PC-9 (cell line): ENCODE measurements around the gene CMIP. TPM values are rescaled to one million over a fixed set of nuclear protein-coding genes. Genes with fewer than 3 reads are reported as not detected.

Source experiments
- BruUV-seq: library from RNA; stranded (reverse); fragments of 400-500 nt; replicated peaks from 2 replicates; lab custom pipeline; 2021; lab: Mats Ljungman, UMichigan
- CTCF ChIA-PET: fragments of 300-600 bp; sonication (Branson Sonifier 250); formaldehyde crosslinking; loops from one replicate; lab custom pipeline; 2022; ENCODE audit warnings: antibody characterized with exemption; lab: Charles Lee
- POLR2A ChIA-PET: fragments of 300-600 bp; sonication (Branson Sonifier 250); formaldehyde crosslinking; loops from one replicate; lab custom pipeline; 2022; ENCODE audit warnings: antibody characterized with exemption; ENCODE audit not compliant: unreplicated experiment; lab: Charles Lee
- DNase-seq, 2 experiments: peaks; one replicate each; pipeline versions ENCODE4 v3.0.0 to v3.0.0-alpha.2; 2015 to 2022; ENCODE audit warnings: mixed read lengths in 1 of 2
- H2AFZ ChIP-seq: fragments of 200-600 bp; sonication (generic); 2 replicates; pipeline ENCODE4 v1.8.1; 2017; ENCODE audit warnings: antibody characterized with exemption
- H3F3A ChIP-seq: fragments of 200-600 bp; sonication (generic); 2 replicates; pipeline ENCODE4 v1.8.1; 2017; ENCODE audit warnings: antibody characterized with exemption, mild to moderate bottlenecking, low read depth; ENCODE audit not compliant: insufficient read depth
- H3K27ac ChIP-seq: fragments of 200-600 bp; sonication (generic); 2 replicates; pipeline ENCODE4 v1.6.1; 2016; ENCODE audit warnings: mixed run types
- H3K27me3 ChIP-seq: fragments of 200-600 bp; sonication (generic); 2 replicates; pipeline ENCODE4 v1.6.1; 2016; ENCODE audit warnings: low read depth, mixed run types; ENCODE audit not compliant: insufficient read depth
- H3K36me3 ChIP-seq: fragments of 200-600 bp; sonication (generic); 2 replicates; pipeline ENCODE4 v1.6.1; 2016; ENCODE audit warnings: low read depth, mixed run types
- H3K4me1 ChIP-seq: fragments of 200-600 bp; sonication (generic); replicated peaks from 2 replicates; pipeline ENCODE4 v1.6.1; 2016; ENCODE audit warnings: mixed run types; ENCODE audit not compliant: insufficient read depth
- H3K4me2 ChIP-seq: fragments of 200-600 bp; sonication (generic); 2 replicates; pipeline ENCODE4 v1.6.1; 2017; ENCODE audit warnings: mixed run types
- H3K4me3 ChIP-seq: fragments of 200-600 bp; sonication (generic); 2 replicates; pipeline ENCODE4 v1.6.1; 2016; ENCODE audit warnings: mixed run types
- H3K79me2 ChIP-seq: fragments of 200-600 bp; sonication (generic); 2 replicates; pipeline ENCODE4 v1.6.1; 2017; ENCODE audit warnings: low read depth, mixed run types
- H3K9me2 ChIP-seq: fragments of 200-600 bp; sonication (generic); 2 replicates; pipeline ENCODE4 v1.8.1; 2017; ENCODE audit warnings: mild to moderate bottlenecking; ENCODE audit not compliant: insufficient read depth
- H3K9me3 ChIP-seq: fragments of 200-600 bp; sonication (generic); 2 replicates; pipeline ENCODE4 v1.8.1; 2016; ENCODE audit warnings: low read depth; ENCODE audit not compliant: insufficient read depth
- H4K20me1 ChIP-seq: fragments of 200-600 bp; sonication (generic); 2 replicates; pipeline ENCODE4 v1.8.1; 2017; ENCODE audit not compliant: insufficient read depth
- EZH2 ChIP-seq: fragments of 200-600 bp; sonication (generic); IDR thresholded peaks from 2 replicates; pipeline ENCODE4 v1.8.0; 2017; ENCODE audit warnings: antibody characterized with exemption, low read depth
- intact Hi-C: fragments of 100-400 bp; cut with micrococcal nuclease; formaldehyde crosslinking; loops from one replicate; pipeline ENCODE4 v1.10.0; 2022; ENCODE audit not compliant: unreplicated experiment
- total RNA-seq: library from RNA; stranded (reverse); gene quantifications from 2 replicates; pipeline ENCODE4 v1.2.3, GENCODE V29; 2021
- TF ChIP-seq, protein P1 (sequence below): fragments of 200-600 bp; sonication (generic); conservative IDR thresholded peaks from 2 replicates; pipeline ENCODE4 v1.6.1; 2017; ENCODE audit warnings: mixed run types, antibody characterized with exemption, mild to moderate bottlenecking, moderate library complexity

CMIP gene
- total RNA-seq, 1 experiment from 2014 or later, result 96.6 TPM

DNA sequence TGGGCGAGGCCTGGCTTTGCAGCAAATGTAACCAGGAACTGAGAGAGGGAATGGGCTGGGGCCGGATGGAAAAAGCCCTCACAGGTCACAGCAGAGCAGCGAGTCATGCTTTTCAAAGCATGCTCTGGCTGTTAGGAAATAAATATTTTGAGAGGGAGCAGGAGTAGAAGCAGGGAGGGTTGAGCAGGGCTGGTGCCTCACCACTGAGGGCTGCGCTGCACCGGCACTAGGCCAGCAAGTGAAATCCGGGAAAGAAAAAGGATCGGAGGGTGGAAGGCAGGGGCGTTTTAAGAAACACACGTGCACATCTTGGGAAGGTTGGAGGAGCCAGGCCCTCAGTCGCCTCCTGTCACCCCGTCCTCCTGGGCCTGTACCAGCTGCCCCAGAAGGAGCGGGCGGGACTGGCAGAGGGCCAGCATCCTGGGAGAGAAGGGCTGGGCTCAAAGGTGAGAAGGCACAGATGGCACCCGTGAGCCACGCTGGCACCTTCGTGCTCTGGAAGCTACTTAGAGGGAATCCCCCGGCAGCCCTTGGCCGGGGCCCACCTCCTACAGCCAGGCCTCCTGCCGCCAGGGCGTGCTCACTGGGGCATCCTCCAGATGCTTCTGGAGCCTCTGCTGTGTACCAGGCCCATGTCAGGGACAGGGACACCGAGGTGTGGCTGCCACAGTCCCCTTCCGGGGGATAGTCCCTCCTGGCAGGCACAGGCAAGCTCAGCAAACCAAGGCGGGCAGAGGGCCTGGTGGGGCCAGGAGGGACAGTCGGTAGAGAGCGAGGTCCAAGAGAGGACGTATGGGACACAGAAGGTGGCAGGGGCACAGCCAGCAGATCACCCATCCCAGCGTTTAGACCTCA lies 263.0 kb downstream of the CMIP start:
- BruUV-seq, result no TSS peak
- Histone ChIP-seq H3K27me3 (no peaks in the 10 kb centered on the region), H3K9me2 (no peaks in the 10 kb centered on the region), H3K4me2 (no peak overlapping the region), H3K4me3 (no peak overlapping the region), H4K20me1 (peaks cover 4% of the 10 kb centered on the region; the same call in 1 of the 2 replicates), H2AFZ (no peak overlapping the region), H3K79me2 (no peaks in the 10 kb centered on the region), H3K9me3 (no peaks in the 10 kb centered on the region), H3F3A (peaks cover 35% of the 10 kb centered on the region; the same call in 1 of the 2 replicates), H3K27ac (no peak overlapping the region), H3K36me3 (peaks cover 4% of the 10 kb centered on the region; the same call in 1 of the 2 replicates), H3K4me1 (peaks cover 18% of the 10 kb centered on the region)
- TF ChIP-seq, protein P1, sequence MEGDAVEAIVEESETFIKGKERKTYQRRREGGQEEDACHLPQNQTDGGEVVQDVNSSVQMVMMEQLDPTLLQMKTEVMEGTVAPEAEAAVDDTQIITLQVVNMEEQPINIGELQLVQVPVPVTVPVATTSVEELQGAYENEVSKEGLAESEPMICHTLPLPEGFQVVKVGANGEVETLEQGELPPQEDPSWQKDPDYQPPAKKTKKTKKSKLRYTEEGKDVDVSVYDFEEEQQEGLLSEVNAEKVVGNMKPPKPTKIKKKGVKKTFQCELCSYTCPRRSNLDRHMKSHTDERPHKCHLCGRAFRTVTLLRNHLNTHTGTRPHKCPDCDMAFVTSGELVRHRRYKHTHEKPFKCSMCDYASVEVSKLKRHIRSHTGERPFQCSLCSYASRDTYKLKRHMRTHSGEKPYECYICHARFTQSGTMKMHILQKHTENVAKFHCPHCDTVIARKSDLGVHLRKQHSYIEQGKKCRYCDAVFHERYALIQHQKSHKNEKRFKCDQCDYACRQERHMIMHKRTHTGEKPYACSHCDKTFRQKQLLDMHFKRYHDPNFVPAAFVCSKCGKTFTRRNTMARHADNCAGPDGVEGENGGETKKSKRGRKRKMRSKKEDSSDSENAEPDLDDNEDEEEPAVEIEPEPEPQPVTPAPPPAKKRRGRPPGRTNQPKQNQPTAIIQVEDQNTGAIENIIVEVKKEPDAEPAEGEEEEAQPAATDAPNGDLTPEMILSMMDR, result no peak
- TF ChIP-seq EZH2, result no peak
- DNase-seq, result peak in 1 of 2 experiments; percentile 40
- ChIA-PET CTCF (no interaction called here), POLR2A (interaction anchor here (0.6 kb wide), 1 partner anchor 514 kb away, joined by 5 read pairs; no protein-coding TSS in a partner anchor)
- intact Hi-C loops, result no loop called here

GRCh38 chr16:81708266-81709015 lies 263.8 kb downstream of the CMIP start:
- H3K4me1 ChIP-seq, result peaks cover 18% of the 10 kb centered on the region
- H3K27me3 ChIP-seq, result no peaks in the 10 kb centered on the region
- H3K79me2 ChIP-seq, result no peaks in the 10 kb centered on the region
- H3K4me2 ChIP-seq, result no peak overlapping the region
- H2AFZ ChIP-seq, result no peak overlapping the region
- H3K9me3 ChIP-seq, result no peaks in the 10 kb centered on the region
- intact Hi-C loops, result no loop called here
- BruUV-seq, result no TSS peak
- no peak for DNase-seq
- TF ChIP-seq EZH2, result no peak
- TF ChIP-seq, protein P1, result no peak
- peaks cover 4% of the 10 kb centered on the region; the same call in 1 of the 2 replicates for H4K20me1 ChIP-seq
- ChIA-PET POLR2A (no interaction called here), CTCF (no interaction called here)
- H3K36me3 ChIP-seq, result peaks cover 4% of the 10 kb centered on the region; the same call in 1 of the 2 replicates
- H3F3A ChIP-seq, result peaks cover 29% of the 10 kb centered on the region; the same call in 1 of the 2 replicates
- no peak overlapping the region for H3K4me3 ChIP-seq
- H3K9me2 ChIP-seq, result no peaks in the 10 kb centered on the region
- H3K27ac ChIP-seq, result no peak overlapping the region
